ENCODE data around the gene RNLS. TPM values are rescaled to one million over a fixed set of nuclear protein-coding genes. Genes with fewer than 3 reads are reported as not detected.

The RNLS gene
- total RNA-seq, result 10 to 100 TPM; 10.6 to 38.7 (median 28.2) TPM

- Histone ChIP-seq H3K4me1 (peaks cover 0 to 3% of the 10 kb centered on the region in 2 donors), H3K9me3 (no peaks in the 10 kb centered on the region), H3K4me3 (replicated peaks in 1 of 3) (peak within 1 kb of the TSS; percentile 49 to 57 (median 53)), H3K27ac (peak within 1 kb of the TSS; percentile 94 to 97 (median 96)), H3K36me3 (no peaks in the 10 kb centered on the region), H3K27me3 (no peaks in the 10 kb centered on the region)
- intact Hi-C loops (cut with DNase I), result no loop called here
- 3 to 6% methylated on average over 20 to 31 of the region's 63 CpGs for WGBS, 2 donors
- peak; percentile 76 to 79 for DNase-seq
- TF ChIP-seq CTCF (IDR thresholded peaks at IDR 0.05) (peak; percentile 54 to 93 (median 72)), POLR2A (IDR thresholded peaks at IDR 0.05) (peak in 1 of 2 donors; percentile 69)
These were observed at the start of gene RNLS for GRCh38 chr10:88582806-88583583. Gene RNLS, minus strand, starts transcription at chr10:88583318.

GRCh38 chr10:88624840-88625239 is 41.7 kb upstream of the RNLS start:
- intact Hi-C loops (cut with DNase I), result no loop called here
- H3K4me3 ChIP-seq (replicated peaks in 1 of 3), result no peak overlapping the region
- H3K27me3 ChIP-seq, result no peaks in the 10 kb centered on the region
- DNase-seq, result no peak
- H3K4me1 ChIP-seq, result no peaks in the 10 kb centered on the region
- no peaks in the 10 kb centered on the region for H3K36me3 ChIP-seq
- H3K27ac ChIP-seq, result no peak overlapping the region
- H3K9me3 ChIP-seq, result no peaks in the 10 kb centered on the region
- TF ChIP-seq POLR2A (IDR thresholded peaks at IDR 0.05), result no peak
- no peak for TF ChIP-seq CTCF (IDR thresholded peaks at IDR 0.05)

- no peaks in the 10 kb centered on the region for H3K36me3 ChIP-seq
- intact Hi-C loops (cut with DNase I), result no loop called here
- H3K4me1 ChIP-seq, result no peaks in the 10 kb centered on the region
These were observed 40.7 kb upstream of the RNLS start for GRCh38 chr10:88623835-88624234.

GRCh38 chr10:88620441-88620840 is 37.3 kb upstream of the RNLS start:
- intact Hi-C loops (cut with DNase I), result no loop called here
- TF ChIP-seq CTCF (IDR thresholded peaks at IDR 0.05), result no peak
- no peak for TF ChIP-seq POLR2A (IDR thresholded peaks at IDR 0.05)
- H3K27me3 ChIP-seq, result no peaks in the 10 kb centered on the region
- DNase-seq, result no peak
- no peak overlapping the region for H3K27ac ChIP-seq
- no peaks in the 10 kb centered on the region for H3K4me1 ChIP-seq
- WGBS, 2 donors, result 91 to 92% methylated on average over 1 of the region's 1 CpG
- no peaks in the 10 kb centered on the region for H3K36me3 ChIP-seq
- no peak overlapping the region for H3K4me3 ChIP-seq (replicated peaks in 1 of 3)
- H3K9me3 ChIP-seq, result no peaks in the 10 kb centered on the region

More at GRCh38 chr10:88623835-88624234, 40.7 kb upstream of the RNLS start:
- WGBS, 2 donors, result 84 to 85% methylated on average over 2 of the region's 2 CpGs
- Histone ChIP-seq H3K4me3 (replicated peaks in 1 of 3) (no peak overlapping the region), H3K27ac (no peak overlapping the region), H3K9me3 (no peaks in the 10 kb centered on the region), H3K27me3 (no peaks in the 10 kb centered on the region)
- TF ChIP-seq CTCF (IDR thresholded peaks at IDR 0.05), result no peak
- TF ChIP-seq POLR2A (IDR thresholded peaks at IDR 0.05), result no peak
- no peak for DNase-seq

GRCh38 chr10:88618496-88618895 is 35.4 kb upstream of the RNLS start:
- no peak for DNase-seq
- TF ChIP-seq CTCF (IDR thresholded peaks at IDR 0.05) (no peak), POLR2A (IDR thresholded peaks at IDR 0.05) (no peak)
- H3K4me1 ChIP-seq, result no peaks in the 10 kb centered on the region
- no peaks in the 10 kb centered on the region for H3K36me3 ChIP-seq
- intact Hi-C loops (cut with DNase I), result no loop called here
- H3K4me3 ChIP-seq (replicated peaks in 1 of 3), result no peak overlapping the region
- 79 to 85% methylated on average over 1 of the region's 1 CpG for WGBS, 2 donors
- no peaks in the 10 kb centered on the region for H3K9me3 ChIP-seq
- H3K27ac ChIP-seq, result no peak overlapping the region
- no peaks in the 10 kb centered on the region for H3K27me3 ChIP-seq

All from thyroid gland (tissue), 4 donors.